ENCODE data around the gene UBE2E2.

DNA sequence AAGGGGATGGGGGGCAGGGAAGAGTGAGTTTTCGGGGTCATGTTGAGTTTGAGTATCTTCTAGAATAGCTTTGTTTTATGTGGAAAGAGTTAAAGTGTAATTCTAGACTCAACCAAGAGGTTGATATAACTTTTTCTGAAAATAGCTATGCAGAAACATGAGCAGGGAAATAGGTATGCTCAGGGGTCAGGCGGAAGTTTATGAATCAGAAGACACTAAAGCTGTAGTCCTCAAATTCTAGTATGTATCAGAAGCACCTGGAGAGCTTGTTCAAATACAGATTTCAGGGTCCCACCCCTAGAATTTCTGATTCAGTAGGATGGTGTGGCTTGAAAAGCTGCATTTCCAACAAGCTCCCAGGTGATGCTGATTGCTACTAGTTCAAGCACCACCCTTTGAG is 37.6 kb upstream of the UBE2E2 start:
- no peak for TF ChIP-seq POLR2A (IDR thresholded peaks at IDR 0.05)
- TF ChIP-seq, protein P1, sequence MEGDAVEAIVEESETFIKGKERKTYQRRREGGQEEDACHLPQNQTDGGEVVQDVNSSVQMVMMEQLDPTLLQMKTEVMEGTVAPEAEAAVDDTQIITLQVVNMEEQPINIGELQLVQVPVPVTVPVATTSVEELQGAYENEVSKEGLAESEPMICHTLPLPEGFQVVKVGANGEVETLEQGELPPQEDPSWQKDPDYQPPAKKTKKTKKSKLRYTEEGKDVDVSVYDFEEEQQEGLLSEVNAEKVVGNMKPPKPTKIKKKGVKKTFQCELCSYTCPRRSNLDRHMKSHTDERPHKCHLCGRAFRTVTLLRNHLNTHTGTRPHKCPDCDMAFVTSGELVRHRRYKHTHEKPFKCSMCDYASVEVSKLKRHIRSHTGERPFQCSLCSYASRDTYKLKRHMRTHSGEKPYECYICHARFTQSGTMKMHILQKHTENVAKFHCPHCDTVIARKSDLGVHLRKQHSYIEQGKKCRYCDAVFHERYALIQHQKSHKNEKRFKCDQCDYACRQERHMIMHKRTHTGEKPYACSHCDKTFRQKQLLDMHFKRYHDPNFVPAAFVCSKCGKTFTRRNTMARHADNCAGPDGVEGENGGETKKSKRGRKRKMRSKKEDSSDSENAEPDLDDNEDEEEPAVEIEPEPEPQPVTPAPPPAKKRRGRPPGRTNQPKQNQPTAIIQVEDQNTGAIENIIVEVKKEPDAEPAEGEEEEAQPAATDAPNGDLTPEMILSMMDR (IDR thresholded peaks at IDR 0.05): no peak
